Measurements from ENCODE around the gene ACTG2. TPM values are rescaled to one million over a fixed set of nuclear protein-coding genes. Genes with fewer than 3 reads are reported as not detected.

The ACTG2 gene
- total and polyA plus RNA-seq, 8 donors: 143 to 2,977 (median 957) TPM

DNA sequence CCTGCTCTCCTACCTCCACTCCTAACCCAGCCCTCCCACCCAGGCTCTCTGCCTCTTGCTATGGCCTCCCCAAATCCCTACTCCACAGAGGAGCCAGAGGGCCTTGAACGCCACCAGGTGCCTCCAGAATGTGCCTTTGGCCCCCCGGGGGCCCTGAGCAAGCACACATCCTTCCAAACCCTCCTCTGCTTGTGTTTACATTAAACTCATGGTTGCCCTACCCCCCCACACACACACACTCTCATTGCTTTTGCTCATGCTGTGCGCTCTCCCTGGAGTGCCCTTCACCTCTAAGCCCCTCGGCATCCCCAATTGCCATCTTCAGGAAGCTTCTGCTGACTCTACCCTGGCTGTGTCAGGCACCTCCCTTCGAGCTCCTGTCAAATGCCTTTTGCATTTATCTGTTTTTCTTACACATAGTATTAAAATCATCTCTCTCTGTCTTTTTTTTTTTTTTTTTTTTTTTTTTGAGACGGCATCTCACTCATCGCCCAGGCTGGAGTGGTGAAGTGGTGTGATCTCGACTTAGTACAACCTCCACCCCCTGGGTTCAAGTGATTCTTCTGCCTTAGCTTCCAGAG is 75.6 kb downstream of the ACTG2 start:
- Histone ChIP-seq H3K27ac (no peak overlapping the region), H3K4me1 (peaks cover 23 to 44% (median 32%) of the 10 kb centered on the region in 4 donors), H3K4me3 (no peak overlapping the region), H3K27me3 (no peaks in the 10 kb centered on the region), H3K36me3 (no peaks in the 10 kb centered on the region), H3K9me3 (no peaks in the 10 kb centered on the region)
- no peak for DNase-seq
- intact Hi-C loops (cut with DNase I; ENCODE audit: low total_unique reads): no loop called here
- TF ChIP-seq POLR2AphosphoS5 (IDR thresholded peaks at IDR 0.05): no peak
- no peak for TF ChIP-seq CTCF (IDR thresholded peaks at IDR 0.05)
- no peak for TF ChIP-seq POLR2A (IDR thresholded peaks at IDR 0.05)
- TF ChIP-seq EP300 (IDR thresholded peaks at IDR 0.05): no peak
- WGBS, 5 donors: 80 to 95% (median 92%) methylated on average over 8 of the region's 8 CpGs

DNA sequence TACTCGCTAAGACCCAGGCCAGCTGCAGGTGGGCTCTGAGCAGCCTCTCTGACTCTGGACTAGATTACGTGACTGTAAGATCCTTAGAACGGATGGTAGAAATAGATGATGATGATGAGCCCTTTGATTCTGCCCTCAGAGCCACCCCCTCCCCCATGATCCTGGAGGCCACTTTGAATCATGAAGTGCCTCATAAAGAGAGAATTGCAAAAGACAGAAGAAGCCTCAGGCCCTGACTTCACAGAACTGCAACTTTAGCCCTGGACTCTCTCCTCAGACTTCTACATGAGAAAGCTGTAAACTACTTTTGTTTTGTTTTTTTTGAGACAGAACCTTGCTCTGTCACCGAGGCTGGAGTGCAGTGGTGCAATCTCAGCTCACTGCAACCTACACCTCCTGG is 76.5 kb downstream of the ACTG2 start:
- Histone ChIP-seq H3K27ac (no peak overlapping the region), H3K9me3 (no peaks in the 10 kb centered on the region), H3K27me3 (no peaks in the 10 kb centered on the region), H3K4me3 (no peak overlapping the region), H3K36me3 (no peaks in the 10 kb centered on the region), H3K4me1 (peaks cover 23 to 37% (median 30%) of the 10 kb centered on the region in 4 donors)
- 86 to 89% (median 87%) methylated on average over 4 of the region's 4 CpGs for WGBS, 5 donors
- intact Hi-C loops (cut with DNase I; ENCODE audit: low total_unique reads): no loop called here
- no peak for TF ChIP-seq EP300 (IDR thresholded peaks at IDR 0.05)
- no peak for TF ChIP-seq POLR2A (IDR thresholded peaks at IDR 0.05)
- no peak for TF ChIP-seq CTCF (IDR thresholded peaks at IDR 0.05)
- no peak for TF ChIP-seq POLR2AphosphoS5 (IDR thresholded peaks at IDR 0.05)
- no peak for DNase-seq

Small RNA genes within 50 kb of the gene (small RNA-seq; reads per million reads assigned to genes)
- gene RNA5SP97: 0 reads per million in 4 donors

Other genes with a start within 250 kb of the ACTG2 start
- gene TPRKB, start 155.7 kb upstream of the ACTG2 start, total RNA-seq: 10 to 100 TPM in 2 of 5 donors, 1 to 10 TPM in 2, not detected in 1; 3.1 to 31.4 (median 7.2) TPM
- gene TPRKB, start 155.7 kb upstream of the ACTG2 start, polyA plus RNA-seq: 10 to 100 TPM; 60.9 to 76.0 (median 75.9) TPM
- 10 to 100 TPM in 3 of 5 donors, 1 to 10 TPM in 2; 9.0 to 45.2 (median 14.3) TPM for gene DUSP11, start 112.9 kb upstream of the ACTG2 start, total RNA-seq
- 10 to 100 TPM; 16.7 to 25.4 (median 17.1) TPM for gene DUSP11, start 112.9 kb upstream of the ACTG2 start, polyA plus RNA-seq
- not detected for gene C2orf78, start 108.8 kb upstream of the ACTG2 start, total RNA-seq
- gene C2orf78, start 108.8 kb upstream of the ACTG2 start, polyA plus RNA-seq: not detected
- gene STAMBP, start 64.0 kb upstream of the ACTG2 start, total RNA-seq: 10 to 100 TPM; 22.6 to 84.9 (median 50.4) TPM
- gene STAMBP, start 64.0 kb upstream of the ACTG2 start, polyA plus RNA-seq: 10 to 100 TPM; 28.0 to 34.1 (median 32.2) TPM
- gene DGUOK, start 33.9 kb downstream of the ACTG2 start, total RNA-seq: 10 to 100 TPM in 2 of 5 donors, 1 to 10 TPM in 2, not detected in 1; 1.7 to 33.8 (median 14.1) TPM
- 10 to 100 TPM; 68.7 to 91.3 (median 84.9) TPM for gene DGUOK, start 33.9 kb downstream of the ACTG2 start, polyA plus RNA-seq
- 10 to 100 TPM; 14.7 to 31.5 (median 17.8) TPM for gene TET3, start 91.9 kb downstream of the ACTG2 start, total RNA-seq
- gene TET3, start 91.9 kb downstream of the ACTG2 start, polyA plus RNA-seq: 1 to 10 TPM; 1.7 to 2.2 (median 1.8) TPM